PC-9 (cell line): Measurements from ENCODE around the gene NAALADL1. TPM values are rescaled to one million over a fixed set of nuclear protein-coding genes. Genes with fewer than 3 reads are reported as not detected.

Experiments used
- BruUV-seq: library from RNA; stranded (reverse); fragments of 400-500 nt; replicated peaks from 2 replicates; lab custom pipeline; 2021; lab: Mats Ljungman, UMichigan
- CTCF ChIA-PET: fragments of 300-600 bp; sonication (Branson Sonifier 250); formaldehyde crosslinking; loops from one replicate; lab custom pipeline; 2022; ENCODE audit warnings: antibody characterized with exemption; lab: Charles Lee
- POLR2A ChIA-PET: fragments of 300-600 bp; sonication (Branson Sonifier 250); formaldehyde crosslinking; loops from one replicate; lab custom pipeline; 2022; ENCODE audit warnings: antibody characterized with exemption; ENCODE audit not compliant: unreplicated experiment; lab: Charles Lee
- DNase-seq, 2 experiments: peaks; one replicate each; pipeline versions ENCODE4 v3.0.0 to v3.0.0-alpha.2; 2015 to 2022; ENCODE audit warnings: mixed read lengths in 1 of 2
- H2AFZ ChIP-seq: fragments of 200-600 bp; sonication (generic); 2 replicates; pipeline ENCODE4 v1.8.1; 2017; ENCODE audit warnings: antibody characterized with exemption
- H3F3A ChIP-seq: fragments of 200-600 bp; sonication (generic); 2 replicates; pipeline ENCODE4 v1.8.1; 2017; ENCODE audit warnings: antibody characterized with exemption, mild to moderate bottlenecking, low read depth; ENCODE audit not compliant: insufficient read depth
- H3K27ac ChIP-seq: fragments of 200-600 bp; sonication (generic); 2 replicates; pipeline ENCODE4 v1.6.1; 2016; ENCODE audit warnings: mixed run types
- H3K27me3 ChIP-seq: fragments of 200-600 bp; sonication (generic); 2 replicates; pipeline ENCODE4 v1.6.1; 2016; ENCODE audit warnings: low read depth, mixed run types; ENCODE audit not compliant: insufficient read depth
- H3K36me3 ChIP-seq: fragments of 200-600 bp; sonication (generic); 2 replicates; pipeline ENCODE4 v1.6.1; 2016; ENCODE audit warnings: low read depth, mixed run types
- H3K4me1 ChIP-seq: fragments of 200-600 bp; sonication (generic); replicated peaks from 2 replicates; pipeline ENCODE4 v1.6.1; 2016; ENCODE audit warnings: mixed run types; ENCODE audit not compliant: insufficient read depth
- H3K4me2 ChIP-seq: fragments of 200-600 bp; sonication (generic); 2 replicates; pipeline ENCODE4 v1.6.1; 2017; ENCODE audit warnings: mixed run types
- H3K4me3 ChIP-seq: fragments of 200-600 bp; sonication (generic); 2 replicates; pipeline ENCODE4 v1.6.1; 2016; ENCODE audit warnings: mixed run types
- H3K79me2 ChIP-seq: fragments of 200-600 bp; sonication (generic); 2 replicates; pipeline ENCODE4 v1.6.1; 2017; ENCODE audit warnings: low read depth, mixed run types
- H3K9me2 ChIP-seq: fragments of 200-600 bp; sonication (generic); 2 replicates; pipeline ENCODE4 v1.8.1; 2017; ENCODE audit warnings: mild to moderate bottlenecking; ENCODE audit not compliant: insufficient read depth
- H3K9me3 ChIP-seq: fragments of 200-600 bp; sonication (generic); 2 replicates; pipeline ENCODE4 v1.8.1; 2016; ENCODE audit warnings: low read depth; ENCODE audit not compliant: insufficient read depth
- H4K20me1 ChIP-seq: fragments of 200-600 bp; sonication (generic); 2 replicates; pipeline ENCODE4 v1.8.1; 2017; ENCODE audit not compliant: insufficient read depth
- EZH2 ChIP-seq: fragments of 200-600 bp; sonication (generic); IDR thresholded peaks from 2 replicates; pipeline ENCODE4 v1.8.0; 2017; ENCODE audit warnings: antibody characterized with exemption, low read depth
- intact Hi-C: fragments of 100-400 bp; cut with micrococcal nuclease; formaldehyde crosslinking; loops from one replicate; pipeline ENCODE4 v1.10.0; 2022; ENCODE audit not compliant: unreplicated experiment
- total RNA-seq: library from RNA; stranded (reverse); gene quantifications from 2 replicates; pipeline ENCODE4 v1.2.3, GENCODE V29; 2021
- TF ChIP-seq, protein P1 (sequence below): fragments of 200-600 bp; sonication (generic); conservative IDR thresholded peaks from 2 replicates; pipeline ENCODE4 v1.6.1; 2017; ENCODE audit warnings: mixed run types, antibody characterized with exemption, mild to moderate bottlenecking, moderate library complexity

The NAALADL1 gene
- total RNA-seq, 1 experiment from 2014 or later, result not detected

GRCh38 chr11:65057526-65057925 is 827 bp downstream of the NAALADL1 start:
- H3K36me3 ChIP-seq, result no peaks in the 10 kb centered on the region
- intact Hi-C loops, result no loop called here
- H2AFZ ChIP-seq, result no peak overlapping the region
- no peaks in the 10 kb centered on the region for H3K79me2 ChIP-seq
- POLR2A ChIA-PET, result no interaction called here
- H3K9me3 ChIP-seq, result no peaks in the 10 kb centered on the region
- H3K27me3 ChIP-seq, result no peaks in the 10 kb centered on the region
- CTCF ChIA-PET, result no interaction called here
- no peaks in the 10 kb centered on the region for H4K20me1 ChIP-seq
- H3K9me2 ChIP-seq, result no peaks in the 10 kb centered on the region
- no peak overlapping the region for H3K27ac ChIP-seq
- BruUV-seq, result no TSS peak
- no peaks in the 10 kb centered on the region for H3K4me1 ChIP-seq
- H3K4me2 ChIP-seq, result no peak overlapping the region
- no peak for DNase-seq
- TF ChIP-seq EZH2, result no peak
- TF ChIP-seq, protein P1, sequence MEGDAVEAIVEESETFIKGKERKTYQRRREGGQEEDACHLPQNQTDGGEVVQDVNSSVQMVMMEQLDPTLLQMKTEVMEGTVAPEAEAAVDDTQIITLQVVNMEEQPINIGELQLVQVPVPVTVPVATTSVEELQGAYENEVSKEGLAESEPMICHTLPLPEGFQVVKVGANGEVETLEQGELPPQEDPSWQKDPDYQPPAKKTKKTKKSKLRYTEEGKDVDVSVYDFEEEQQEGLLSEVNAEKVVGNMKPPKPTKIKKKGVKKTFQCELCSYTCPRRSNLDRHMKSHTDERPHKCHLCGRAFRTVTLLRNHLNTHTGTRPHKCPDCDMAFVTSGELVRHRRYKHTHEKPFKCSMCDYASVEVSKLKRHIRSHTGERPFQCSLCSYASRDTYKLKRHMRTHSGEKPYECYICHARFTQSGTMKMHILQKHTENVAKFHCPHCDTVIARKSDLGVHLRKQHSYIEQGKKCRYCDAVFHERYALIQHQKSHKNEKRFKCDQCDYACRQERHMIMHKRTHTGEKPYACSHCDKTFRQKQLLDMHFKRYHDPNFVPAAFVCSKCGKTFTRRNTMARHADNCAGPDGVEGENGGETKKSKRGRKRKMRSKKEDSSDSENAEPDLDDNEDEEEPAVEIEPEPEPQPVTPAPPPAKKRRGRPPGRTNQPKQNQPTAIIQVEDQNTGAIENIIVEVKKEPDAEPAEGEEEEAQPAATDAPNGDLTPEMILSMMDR, result no peak
- no peaks in the 10 kb centered on the region for H3F3A ChIP-seq
- H3K4me3 ChIP-seq, result no peak overlapping the region

DNA sequence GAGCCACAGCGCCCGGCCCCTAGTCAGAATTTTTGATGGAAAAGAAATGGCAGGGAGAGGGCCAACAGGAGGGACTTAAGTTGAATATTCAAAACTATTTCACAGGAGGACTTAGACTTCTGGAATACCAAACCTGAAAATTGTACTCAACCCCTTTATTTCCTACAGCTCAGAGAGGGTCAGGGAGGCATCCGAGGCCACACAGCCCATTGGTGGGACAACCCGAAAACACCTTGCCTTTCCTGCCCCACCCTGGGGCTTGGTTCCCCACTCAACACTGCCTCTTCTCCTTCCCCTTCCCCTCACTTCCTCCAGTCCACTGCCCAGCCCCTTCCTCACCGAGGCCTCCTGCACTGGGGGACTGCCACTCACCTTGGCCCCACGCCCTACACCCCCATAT is 1.4 kb downstream of the NAALADL1 start:
- ChIA-PET CTCF (interaction anchor here (0.6 kb wide), 1 partner anchor 21 kb away, joined by 5 read pairs; no protein-coding TSS in a partner anchor), POLR2A (no interaction called here)
- H4K20me1 ChIP-seq, result no peaks in the 10 kb centered on the region
- BruUV-seq, result no TSS peak
- no peaks in the 10 kb centered on the region for H3K79me2 ChIP-seq
- no peaks in the 10 kb centered on the region for H3K9me3 ChIP-seq
- no peak for DNase-seq
- no peaks in the 10 kb centered on the region for H3K36me3 ChIP-seq
- no peaks in the 10 kb centered on the region for H3F3A ChIP-seq
- TF ChIP-seq, protein P1, result no peak
- no peak for TF ChIP-seq EZH2
- H3K9me2 ChIP-seq, result no peaks in the 10 kb centered on the region
- H3K4me3 ChIP-seq, result no peak overlapping the region
- no peaks in the 10 kb centered on the region for H3K4me1 ChIP-seq
- H2AFZ ChIP-seq, result no peak overlapping the region
- H3K27me3 ChIP-seq, result no peaks in the 10 kb centered on the region
- intact Hi-C loops, result no loop called here
- H3K4me2 ChIP-seq, result no peak overlapping the region
- no peak overlapping the region for H3K27ac ChIP-seq

GRCh38 chr11:65055538-65055937 is 2.8 kb downstream of the NAALADL1 start:
- BruUV-seq, result no TSS peak
- intact Hi-C loops, result no loop called here
- no peak for TF ChIP-seq EZH2
- TF ChIP-seq, protein P1, result no peak

More at GRCh38 chr11:65055538-65055937, 2.8 kb downstream of the NAALADL1 start:
- ChIA-PET POLR2A (interaction anchor here (0.6 kb wide), 1 partner anchor 11 kb away, joined by 5 read pairs; no protein-coding TSS in a partner anchor), CTCF (no interaction called here)
- H2AFZ ChIP-seq, result no peak overlapping the region
- no peak for DNase-seq
- H3F3A ChIP-seq, result no peaks in the 10 kb centered on the region; the same call in 1 of the 2 replicates
- H3K27me3 ChIP-seq, result no peaks in the 10 kb centered on the region
- no peaks in the 10 kb centered on the region for H3K4me1 ChIP-seq
- no peaks in the 10 kb centered on the region for H3K36me3 ChIP-seq
- no peak overlapping the region for H3K4me2 ChIP-seq
- no peaks in the 10 kb centered on the region for H4K20me1 ChIP-seq
- no peak overlapping the region for H3K27ac ChIP-seq
- no peaks in the 10 kb centered on the region for H3K9me2 ChIP-seq
- H3K9me3 ChIP-seq, result no peaks in the 10 kb centered on the region
- no peak overlapping the region for H3K4me3 ChIP-seq
- no peaks in the 10 kb centered on the region for H3K79me2 ChIP-seq
